HG03442 (cell line): ENCODE results near the gene TARM1.
"Not testable (repeated sequence)": the region's sequence is repeated elsewhere in the genome, so short reads cannot be mapped to it uniquely, and the experiment has no call there.

ENCODE experiments used
- ATAC-seq: cut with Tn5 transposase; IDR thresholded peaks from one replicate; pipeline ENCODE4 v1.9.1; 2021; ENCODE audit warnings: mild to moderate bottlenecking, moderate library complexity; ENCODE audit not compliant: unreplicated experiment

TARM1 gene

DNA sequence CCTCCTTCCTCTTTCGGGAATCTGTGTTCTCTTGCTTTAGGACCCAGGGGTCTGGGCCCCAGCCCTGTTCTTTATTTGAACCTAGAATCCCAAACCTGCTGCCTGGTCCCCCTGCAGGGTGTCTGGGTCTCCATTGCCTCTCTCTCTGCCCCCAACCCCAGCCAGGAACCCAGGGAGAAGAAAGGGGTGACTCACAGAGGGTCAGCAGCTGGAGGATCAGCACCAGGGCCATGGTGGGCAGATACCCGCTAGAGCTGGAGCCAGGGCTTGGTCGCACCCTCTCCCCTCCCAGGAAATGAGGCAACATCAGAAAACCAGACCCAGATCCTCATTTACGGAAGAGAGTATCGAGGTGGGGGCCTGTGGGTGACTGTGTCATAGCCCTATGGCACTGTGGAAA, 19.4 kb upstream of the TARM1 start, which contains the start of gene OSCAR:
Gene OSCAR (minus strand): TSS at position 243 of the 400 bp plus-strand sequence. CDS start 11 bp downstream, at position 232.
- ATAC-seq: no peak

DNA sequence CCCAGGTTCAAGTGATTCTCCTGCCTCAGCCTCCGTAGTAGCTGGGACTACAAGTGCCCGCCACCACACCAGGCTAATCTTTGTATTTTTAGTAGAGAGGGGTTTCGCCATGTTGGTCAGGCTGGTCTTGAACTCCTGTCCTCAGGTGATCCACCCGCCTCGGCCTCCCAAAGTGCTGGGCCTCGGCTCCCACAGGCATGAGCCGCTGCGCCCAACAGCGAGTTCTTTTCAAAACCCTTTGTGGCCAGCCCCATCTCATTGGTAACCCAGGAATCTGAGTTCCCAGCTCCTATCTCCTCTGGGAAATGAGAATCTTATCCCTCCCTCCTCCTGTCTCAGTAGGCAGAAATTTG, 18.7 kb upstream of the TARM1 start:
- ATAC-seq: not testable (repeated sequence)

DNA sequence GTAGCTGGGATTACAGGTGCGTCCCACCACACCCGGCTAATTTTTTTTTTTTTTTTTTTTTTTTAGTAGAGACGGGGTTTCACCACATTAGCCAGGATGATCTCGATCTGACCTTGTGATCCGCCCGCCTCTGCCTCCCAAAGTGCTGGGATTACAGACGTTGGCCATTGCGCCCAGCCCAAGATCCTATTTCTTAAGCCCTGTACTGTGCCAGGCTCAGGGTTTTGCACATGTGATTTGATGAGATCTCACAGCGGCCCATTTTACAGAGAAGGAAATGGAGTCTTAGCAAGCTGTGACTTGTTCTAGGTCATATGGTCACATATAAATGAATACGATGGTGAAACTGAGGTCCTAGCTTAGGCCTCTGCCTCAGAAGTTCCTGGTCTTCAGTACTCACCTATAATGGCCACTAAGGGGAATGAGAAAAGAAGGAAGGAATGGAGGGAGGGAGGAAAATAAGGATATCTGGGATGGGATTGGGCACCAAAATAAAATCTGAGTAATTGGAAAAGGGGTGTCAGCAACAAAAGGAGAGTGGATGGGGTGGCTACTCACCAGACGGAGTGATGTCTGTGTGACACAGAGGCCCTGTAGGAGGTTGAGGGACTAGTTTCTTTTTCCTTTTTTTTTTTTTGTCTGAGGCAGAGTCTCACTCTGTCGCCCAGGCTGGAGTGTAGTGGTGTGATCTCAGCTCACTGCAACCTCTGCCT, 18.2 kb upstream of the TARM1 start:
- no peak for ATAC-seq

DNA sequence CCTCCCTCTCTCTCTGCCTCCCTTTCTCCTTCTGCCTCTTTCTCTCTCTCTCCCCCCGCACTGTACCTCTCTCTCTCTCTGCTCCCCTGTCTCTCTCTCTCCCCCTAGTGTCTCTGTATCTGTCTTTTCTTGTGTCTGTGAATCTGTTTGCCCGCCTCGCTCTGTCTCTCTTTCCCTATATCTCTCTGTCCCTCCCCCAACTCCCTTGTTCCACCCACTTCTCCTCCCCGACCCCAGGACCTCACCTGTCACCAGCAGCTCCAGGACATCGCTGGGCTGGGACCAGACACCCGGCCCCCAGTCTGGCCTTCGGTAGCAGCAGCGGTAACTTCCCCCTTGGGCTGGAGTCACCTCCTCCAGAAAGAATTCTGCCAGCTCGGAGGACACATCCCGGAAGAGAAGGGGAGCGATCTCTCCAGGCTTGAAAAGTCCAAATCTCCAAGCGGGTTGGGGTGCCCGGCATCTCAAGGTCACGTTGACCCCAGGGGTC, 15.5 kb upstream of the TARM1 start:
- no peak for ATAC-seq

DNA sequence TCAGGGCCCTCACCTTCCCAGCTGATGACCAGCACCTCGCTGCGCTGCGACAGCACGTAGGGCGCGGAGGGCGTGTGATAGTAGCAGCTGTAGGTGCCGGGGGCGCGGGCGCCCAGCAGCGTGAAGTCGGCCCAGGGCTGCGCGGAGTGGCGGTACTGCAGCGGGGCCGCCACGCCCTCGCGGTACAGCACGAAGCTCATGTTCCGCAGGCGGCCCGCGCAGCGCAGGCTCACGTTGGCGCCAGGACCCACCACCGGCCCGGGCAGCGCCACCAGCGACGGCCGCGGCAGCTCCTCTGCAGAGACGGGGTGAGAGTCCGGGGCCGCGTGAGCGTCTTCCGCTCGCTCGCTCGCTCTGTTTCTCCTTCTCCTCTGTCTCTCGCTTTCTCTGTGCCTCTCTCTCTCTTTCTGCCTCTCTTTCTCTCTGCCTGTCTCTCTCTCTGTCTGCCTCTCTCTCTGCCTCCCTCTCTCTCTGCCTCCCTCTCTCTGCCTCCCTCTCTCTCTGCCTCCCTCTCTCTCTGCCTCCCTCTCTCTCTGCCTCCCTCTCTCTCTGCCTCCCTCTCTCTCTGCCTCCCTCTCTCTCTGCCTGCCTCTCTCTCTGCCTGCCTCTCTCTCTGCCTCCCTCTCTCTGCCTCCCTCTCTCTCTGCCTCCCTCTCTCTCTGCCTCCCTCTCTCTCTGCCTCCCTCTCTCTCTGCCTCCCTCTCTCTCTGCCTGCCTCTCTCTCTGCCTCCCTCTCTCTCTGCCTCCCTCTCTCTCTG, 14.9 kb upstream of the TARM1 start:
- ATAC-seq: not testable (repeated sequence)

DNA sequence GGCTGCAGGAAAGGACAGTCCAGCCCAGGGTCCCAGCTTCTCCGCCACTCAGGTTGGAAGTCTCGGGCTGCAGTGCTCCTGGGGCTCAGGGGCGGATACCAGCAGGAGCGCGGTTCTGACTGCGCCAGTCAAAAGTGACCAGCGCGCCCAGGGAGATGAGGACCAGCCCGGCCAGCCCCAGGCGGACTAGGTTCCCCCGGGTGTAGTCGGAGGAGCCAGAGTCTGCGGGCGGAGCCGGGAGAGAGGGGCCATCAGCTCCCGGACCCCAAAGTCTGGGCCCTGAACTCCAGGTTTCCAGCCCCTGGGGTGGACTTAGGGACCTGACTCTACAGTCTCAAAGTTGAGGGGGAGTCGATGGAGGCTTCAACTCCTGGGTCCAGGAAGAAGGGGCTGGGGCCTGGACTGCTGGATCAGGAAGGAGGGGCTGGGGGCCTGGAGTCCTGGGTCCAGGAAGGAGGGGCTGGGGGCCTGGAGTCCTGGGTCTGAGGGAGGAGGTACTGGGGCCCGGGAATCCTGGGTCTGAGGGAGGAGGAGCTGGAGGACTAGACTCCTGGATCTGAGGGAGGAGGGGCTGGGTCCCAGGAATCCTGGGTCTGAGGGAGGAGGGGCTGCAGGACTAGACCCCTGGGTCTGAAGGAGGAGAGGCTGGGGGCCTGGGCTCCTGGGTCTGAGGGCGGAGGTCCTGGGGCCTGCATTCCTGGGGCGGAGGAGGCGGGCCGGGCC, 14.1 kb upstream of the TARM1 start:
- no peak for ATAC-seq

DNA sequence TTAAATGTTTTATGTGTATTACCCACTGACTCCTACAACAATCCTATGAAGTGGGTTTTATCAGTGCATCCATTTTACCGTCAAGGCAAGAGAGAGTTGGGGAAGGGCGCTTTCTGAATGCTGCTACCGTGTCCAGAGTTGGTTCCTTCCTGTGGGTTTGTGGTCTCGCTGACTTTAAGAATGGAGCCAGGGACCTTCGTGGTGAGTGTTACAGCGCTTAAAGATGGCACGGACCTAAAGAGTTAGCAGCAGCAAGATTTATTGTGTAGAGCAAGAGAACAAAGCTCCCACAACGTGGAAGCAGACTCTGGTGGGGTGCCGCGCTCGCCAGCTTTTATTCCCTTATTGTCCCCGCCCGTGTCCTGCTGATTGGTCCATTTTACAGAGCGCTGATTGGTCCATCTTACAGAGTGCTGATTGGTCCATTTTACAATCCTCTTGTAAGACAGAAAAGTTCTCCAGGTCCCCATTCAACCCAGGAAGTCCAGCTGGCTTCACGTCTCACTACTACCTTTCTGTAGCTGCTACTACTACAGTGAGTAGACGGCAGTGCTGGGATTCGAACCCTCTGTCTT, 13.3 kb upstream of the TARM1 start:
- ATAC-seq: no peak

DNA sequence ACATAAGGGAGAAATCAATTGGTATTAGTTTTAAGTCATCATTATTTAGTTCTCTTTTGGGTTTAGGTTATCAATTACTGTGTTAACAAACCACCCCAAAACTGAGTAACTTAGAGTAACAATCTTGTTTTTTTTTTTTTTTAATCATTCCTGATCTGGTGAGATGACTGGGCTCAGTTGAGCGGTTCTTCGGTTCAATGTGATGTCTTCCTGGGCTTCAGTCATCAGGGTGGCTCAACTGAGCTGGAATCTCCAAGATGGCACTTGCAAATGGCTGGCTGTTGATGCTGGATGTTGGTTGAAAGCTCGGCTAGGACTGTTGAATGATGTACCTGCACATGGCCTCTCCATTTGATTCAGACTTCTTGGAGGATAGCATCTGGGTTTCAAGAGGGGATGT, 3.2 kb upstream of the TARM1 start:
- ATAC-seq: no peak

DNA sequence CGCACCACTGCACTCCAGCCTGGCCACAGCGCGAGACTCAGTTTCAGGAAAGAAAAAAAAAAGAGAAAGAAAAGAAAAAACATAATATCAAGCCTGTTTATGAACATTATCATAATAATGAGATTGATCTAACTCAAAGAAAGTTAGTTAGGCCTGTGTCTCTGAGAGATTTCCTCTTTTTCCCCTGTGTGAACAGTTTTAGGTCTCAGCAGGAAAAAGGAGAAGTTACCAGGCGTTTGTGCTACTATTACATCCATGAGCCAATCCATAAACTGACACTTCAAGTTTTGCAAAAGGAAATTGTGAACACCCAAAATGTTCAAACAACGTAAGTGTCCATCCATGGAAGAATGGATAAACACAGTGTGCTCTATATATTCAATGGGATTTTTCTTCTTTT, 3.8 kb downstream of the TARM1 start:
- no peak for ATAC-seq

DNA sequence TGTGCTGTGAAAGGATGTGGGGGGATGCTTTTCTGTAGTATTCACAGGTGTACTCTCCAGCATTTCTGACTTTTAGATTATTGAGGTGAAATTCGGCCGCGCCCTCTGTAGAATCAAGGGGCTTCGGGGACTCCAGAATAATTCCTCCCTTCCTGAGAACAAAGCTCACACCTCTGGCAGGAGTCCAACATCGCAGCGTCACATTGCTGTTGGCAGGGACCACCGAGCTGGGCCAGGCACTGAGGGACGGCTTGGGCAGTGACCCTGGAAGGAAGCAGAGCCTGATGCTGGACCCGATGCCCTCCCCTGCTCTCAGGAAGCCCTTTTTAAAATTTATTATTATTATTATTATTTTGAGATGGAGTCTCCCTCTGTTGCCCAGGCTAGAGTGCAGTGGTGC, 6.3 kb downstream of the TARM1 start:
- ATAC-seq: no peak

DNA sequence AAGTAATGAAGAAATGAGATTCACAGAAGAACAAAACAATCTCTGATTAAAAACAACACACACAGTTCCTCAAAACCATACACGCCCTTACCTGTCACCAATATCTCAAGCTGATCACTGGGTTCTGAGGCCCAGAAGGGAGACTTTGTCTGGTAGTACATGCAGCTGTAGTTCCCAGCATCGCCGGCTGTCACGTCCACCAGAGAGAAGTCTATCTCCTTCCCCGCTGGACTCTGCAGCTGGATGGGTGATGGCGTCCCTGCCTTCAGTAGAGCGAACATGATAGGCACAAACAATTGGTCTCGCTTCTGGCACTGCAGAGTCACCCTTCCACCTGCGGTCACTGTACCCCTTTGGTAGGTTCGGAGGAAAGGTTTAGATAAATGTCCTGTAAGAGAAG, 7.3 kb downstream of the TARM1 start:
- no peak for ATAC-seq

DNA sequence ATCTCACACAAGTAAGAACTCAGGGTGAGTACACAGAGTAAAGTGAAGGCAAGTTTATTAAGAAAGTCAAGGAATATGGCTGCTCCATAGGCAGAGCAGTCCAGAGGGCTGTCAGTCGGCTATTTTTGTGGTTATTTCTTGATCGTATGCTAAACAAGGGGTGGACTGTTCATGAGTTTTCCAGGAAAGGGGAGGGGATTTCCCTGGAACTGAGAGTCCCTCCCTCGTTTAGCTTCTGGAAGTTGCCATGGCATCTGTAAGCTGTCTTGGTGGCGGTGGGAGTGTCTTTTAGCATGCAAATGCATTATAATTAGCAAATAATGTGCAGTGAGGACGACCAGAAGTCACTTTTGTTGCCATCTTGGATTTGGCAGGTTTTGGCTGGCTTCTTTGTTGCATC, 11.7 kb downstream of the TARM1 start:
- no peak for ATAC-seq

DNA sequence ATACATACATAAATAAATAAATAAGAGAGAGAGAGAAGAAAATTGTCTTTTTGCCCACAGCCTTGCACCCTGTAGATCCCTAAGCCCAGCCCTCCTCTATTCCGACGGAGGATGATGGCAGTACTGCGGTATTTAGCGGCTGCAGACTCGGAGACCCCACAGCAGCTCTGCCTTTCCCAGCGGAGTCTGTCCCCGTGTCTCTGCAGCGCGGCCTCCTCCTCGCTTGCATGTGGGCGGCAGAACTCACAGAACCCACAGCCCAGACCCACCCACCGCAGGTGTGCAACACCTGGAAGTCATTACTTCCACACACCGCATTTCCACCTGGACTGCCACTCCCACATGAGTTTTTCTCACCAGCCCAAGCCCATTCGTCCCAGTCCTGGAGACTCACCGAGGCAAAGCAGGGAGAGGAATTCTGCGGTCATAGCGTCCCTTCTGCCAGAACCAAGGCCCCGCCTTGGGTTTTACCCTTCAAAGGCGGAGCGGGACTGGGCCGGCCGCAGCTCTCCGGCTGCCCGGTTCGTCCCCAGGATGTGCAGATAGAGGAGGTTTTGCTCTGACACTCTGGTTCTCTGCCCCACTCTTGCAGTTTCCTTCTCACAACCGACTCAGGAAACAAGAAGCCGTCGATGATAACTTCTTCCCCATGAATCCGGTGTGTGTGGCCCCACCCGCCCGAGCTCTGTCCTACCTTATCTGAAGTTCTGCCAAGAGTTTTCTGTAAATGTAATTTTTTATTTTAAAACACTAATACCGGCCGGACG, 17.6 kb downstream of the TARM1 start, which contains the start of gene VSTM1:
Gene VSTM1 (minus strand): TSS at position 548 of the 767 bp plus-strand sequence. CDS start 120 bp downstream, at position 428.
- ATAC-seq: no peak

DNA sequence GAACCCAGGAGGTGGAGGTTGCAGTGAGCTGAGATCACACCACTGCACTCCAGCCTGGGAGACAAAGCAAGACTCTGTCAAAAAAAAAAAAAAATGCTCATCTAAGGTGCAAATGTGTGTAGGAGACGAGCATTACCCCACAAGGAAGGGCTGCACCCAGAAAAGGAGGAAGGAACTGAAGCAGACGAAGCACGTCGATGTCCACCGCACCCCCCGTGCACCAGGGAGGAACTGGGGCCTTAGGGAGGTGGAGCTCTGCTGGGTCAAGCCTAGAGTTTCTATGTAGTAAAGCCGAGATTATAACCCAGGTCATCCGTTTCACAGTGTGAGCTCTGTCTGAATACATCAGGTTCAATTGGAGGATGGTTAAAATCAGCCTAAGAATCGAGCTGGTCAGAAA, 18.5 kb downstream of the TARM1 start:
- ATAC-seq: no peak

DNA sequence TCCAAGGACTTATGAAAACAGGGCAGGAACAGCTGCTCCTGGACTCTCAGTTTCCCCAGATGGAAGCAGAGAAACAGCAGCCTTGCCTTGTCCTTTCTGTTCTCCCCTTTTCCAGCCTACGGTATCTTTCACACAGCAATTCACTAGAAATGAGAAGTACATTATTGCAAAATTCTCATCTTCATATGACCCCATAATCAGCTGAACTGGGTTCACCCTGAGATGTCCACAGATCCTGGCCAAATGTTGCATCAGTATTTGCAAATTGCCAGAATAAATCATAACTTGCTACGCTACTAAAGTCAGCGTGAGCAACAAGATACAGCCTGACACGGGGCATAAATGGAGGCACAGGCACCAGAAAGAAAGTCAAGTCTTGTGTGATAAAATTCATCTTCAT, 33.5 kb downstream of the TARM1 start:
- no peak for ATAC-seq

DNA sequence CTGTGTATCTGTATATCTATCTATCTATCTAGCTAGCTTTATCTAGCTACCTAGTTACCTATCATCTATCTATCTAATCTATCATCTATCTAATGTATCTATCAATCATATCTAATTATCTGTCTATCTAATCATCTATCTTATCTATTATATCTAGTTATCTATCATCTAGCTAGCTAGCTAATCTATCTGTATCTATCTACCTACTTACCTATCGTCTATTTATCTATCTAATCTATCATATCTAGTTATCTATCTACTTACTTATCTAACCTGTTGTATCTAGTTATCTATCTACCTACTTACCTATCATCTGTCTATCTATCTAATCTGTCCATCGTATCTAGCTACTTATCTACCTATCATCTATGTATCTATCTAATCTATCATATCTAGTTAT, 35.4 kb downstream of the TARM1 start:
- no peak for ATAC-seq

DNA sequence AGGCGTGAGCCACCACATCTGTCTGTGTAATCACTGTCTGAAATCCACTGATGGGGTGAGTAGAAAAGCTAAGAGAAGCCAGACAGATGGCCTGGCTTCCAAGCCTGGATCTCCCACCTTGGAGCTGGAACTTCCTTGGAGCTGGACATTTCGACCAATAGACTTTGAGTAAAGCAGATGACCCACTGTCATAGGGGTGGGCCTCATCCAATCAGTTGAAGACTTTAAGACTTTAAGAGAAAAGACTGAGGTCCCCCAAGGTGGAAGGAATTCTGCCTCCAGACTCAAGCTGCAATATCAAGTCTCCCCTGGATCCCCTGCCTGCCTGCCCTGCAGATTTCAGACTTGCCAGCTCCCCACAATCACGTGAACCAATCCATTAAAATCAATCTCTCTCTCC, 38.2 kb downstream of the TARM1 start:
- no peak for ATAC-seq

DNA sequence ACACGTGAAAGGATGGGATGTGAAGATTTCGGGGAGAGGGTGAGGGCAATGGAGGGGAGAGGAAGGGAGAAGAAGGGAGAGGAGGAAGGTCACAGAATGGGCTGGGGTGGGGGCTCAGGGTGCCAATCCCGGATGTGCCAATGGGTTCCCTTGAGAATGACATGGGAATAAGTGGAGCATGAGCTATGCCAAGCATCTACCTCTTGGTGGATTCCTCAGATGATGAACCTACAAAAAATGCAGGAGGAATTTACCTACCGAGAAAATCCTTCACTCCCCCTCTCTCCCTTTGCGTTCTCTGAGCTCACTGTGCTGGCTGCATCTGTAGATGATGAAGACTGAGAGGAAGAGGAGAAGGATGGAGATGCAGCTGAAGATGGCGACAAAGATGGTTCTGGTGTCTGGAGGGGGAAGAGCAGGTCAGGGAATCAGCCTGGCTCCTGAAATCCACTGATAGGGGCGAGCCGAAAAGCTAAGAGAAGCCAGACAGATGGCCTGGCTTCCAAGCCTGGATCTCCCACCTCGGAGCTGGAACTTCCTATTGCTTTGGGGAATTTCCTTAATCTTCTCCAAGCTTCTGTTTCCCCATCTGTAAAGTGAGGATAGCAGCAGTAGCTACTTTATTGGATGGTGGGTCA, 39.1 kb downstream of the TARM1 start:
- no peak for ATAC-seq

DNA sequence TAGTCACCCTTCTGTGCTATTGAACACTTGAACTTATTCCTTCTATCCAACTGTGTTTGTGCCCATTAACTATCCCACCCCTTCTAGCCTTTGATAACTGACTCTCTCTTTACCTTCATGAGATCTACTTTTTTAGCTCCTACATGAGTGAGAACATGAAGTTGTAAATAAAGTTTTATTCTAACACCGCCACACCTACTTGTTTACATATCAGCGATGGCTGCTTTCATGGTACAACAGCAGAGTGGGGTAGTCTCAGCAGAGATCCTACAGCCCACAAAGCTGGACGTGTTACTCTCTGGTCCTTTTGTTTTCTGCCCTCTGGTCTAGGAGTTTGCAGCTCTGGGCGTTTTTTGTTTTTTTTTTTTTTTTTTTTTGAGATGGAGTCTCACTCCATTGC, 41.2 kb downstream of the TARM1 start:
- no peak for ATAC-seq

DNA sequence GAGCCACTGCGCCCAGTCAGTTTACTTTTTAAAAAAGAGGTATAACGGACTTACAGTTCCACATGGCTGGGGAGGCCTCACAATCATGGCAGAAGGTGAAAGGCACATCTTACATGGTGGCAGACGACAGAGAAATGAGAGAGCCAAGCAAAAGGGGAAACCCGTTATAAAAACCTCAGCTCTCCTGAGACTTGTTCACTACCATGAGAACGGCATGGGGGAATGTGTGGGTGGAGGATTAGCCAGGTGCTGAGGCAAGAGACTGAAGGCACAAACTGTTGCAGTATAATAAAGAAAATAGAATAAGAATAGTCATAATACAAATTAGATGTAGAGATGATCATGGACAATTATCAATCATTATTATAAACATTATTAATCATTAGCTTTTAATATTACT, 44.6 kb downstream of the TARM1 start:
- ATAC-seq: not testable (repeated sequence)
